Effector memory CD8-positive, alpha-beta T cell (primary cell): ENCODE results near the gene FAM193A.

Source experiments
- ATAC-seq: fragments of 150-1000 bp; cut with Tn5 transposase; replicated peaks from 2 replicates; pipeline ENCODE4 v1.10.0; 2021; ENCODE audit warnings: mild to moderate bottlenecking, moderate library complexity
- DNase-seq, 3 experiments: peaks; one replicate each; pipeline ENCODE4 v3.0.0; 2021
- H3K27ac Mint-ChIP-seq, 2 donors: one replicate each; pipeline ENCODE4 v1.8.0; 2022; ENCODE audit warnings: mild to moderate bottlenecking in 2 of 2, mixed read lengths in 2 of 2, moderate library complexity in 2 of 2
- H3K27me3 Mint-ChIP-seq, 2 donors: one replicate each; pipeline ENCODE4 v1.8.0; 2022; ENCODE audit warnings: mixed read lengths in 2 of 2
- H3K36me3 Mint-ChIP-seq: one replicate; pipeline ENCODE4 v1.8.0; 2022; ENCODE audit warnings: mild to moderate bottlenecking, moderate library complexity, mixed read lengths; ENCODE audit not compliant: insufficient read depth
- H3K4me1 Mint-ChIP-seq, 2 donors: one replicate each; pipeline ENCODE4 v1.8.0; 2022; ENCODE audit warnings: low read depth in 2 of 2, mixed read lengths in 2 of 2
- H3K4me3 Mint-ChIP-seq, 2 donors: one replicate each; pipeline ENCODE4 v1.8.0; 2022; ENCODE audit warnings: mild to moderate bottlenecking in 2 of 2, mixed read lengths in 2 of 2, moderate library complexity in 2 of 2
- H3K9me3 Mint-ChIP-seq, 2 donors: one replicate each; pipeline ENCODE4 v1.8.0; 2022; ENCODE audit warnings: mixed read lengths in 2 of 2
- total RNA-seq, 9 experiments: gene quantifications; one replicate each; lab custom pipeline; 2026; lab: John Stamatoyannopoulos, UW

FAM193A gene, protein sequence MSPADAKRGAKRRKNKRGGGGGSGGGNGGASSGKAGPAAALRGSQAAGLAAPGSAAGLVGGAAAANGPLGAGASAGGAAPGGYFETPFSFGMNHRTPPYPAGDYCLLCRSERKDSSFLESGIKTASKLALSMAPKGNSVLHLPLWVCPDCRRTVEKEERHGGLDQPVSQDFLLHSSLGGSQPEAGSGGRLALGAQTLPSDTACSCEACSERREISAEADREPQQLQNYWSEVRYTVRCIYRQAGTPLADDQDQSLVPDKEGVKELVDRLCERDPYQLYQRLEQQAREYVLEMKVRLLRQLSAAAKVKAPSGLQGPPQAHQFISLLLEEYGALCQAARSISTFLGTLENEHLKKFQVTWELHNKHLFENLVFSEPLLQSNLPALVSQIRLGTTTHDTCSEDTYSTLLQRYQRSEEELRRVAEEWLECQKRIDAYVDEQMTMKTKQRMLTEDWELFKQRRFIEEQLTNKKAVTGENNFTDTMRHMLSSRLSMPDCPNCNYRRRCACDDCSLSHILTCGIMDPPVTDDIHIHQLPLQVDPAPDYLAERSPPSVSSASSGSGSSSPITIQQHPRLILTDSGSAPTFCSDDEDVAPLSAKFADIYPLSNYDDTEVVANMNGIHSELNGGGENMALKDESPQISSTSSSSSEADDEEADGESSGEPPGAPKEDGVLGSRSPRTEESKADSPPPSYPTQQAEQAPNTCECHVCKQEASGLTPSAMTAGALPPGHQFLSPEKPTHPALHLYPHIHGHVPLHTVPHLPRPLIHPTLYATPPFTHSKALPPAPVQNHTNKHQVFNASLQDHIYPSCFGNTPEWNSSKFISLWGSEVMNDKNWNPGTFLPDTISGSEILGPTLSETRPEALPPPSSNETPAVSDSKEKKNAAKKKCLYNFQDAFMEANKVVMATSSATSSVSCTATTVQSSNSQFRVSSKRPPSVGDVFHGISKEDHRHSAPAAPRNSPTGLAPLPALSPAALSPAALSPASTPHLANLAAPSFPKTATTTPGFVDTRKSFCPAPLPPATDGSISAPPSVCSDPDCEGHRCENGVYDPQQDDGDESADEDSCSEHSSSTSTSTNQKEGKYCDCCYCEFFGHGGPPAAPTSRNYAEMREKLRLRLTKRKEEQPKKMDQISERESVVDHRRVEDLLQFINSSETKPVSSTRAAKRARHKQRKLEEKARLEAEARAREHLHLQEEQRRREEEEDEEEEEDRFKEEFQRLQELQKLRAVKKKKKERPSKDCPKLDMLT (N-terminal part only)
- total RNA-seq, result 30.7 to 91.1 (median 62.5) reads per million in 9 experiments

- ATAC-seq, result peak; percentile 90
- peaks cover 12 to 16% of the 10 kb centered on the region in 2 donors for H3K4me1 Mint-ChIP-seq
- H3K27me3 Mint-ChIP-seq, result no peaks in the 10 kb centered on the region
- H3K27ac Mint-ChIP-seq, result peak within 1 kb of the TSS; percentile 86 to 91
- H3K36me3 Mint-ChIP-seq, result peaks cover 30% of the 10 kb centered on the region
- DNase-seq, result peak; percentile 97 to 98 (median 97)
- no peaks in the 10 kb centered on the region for H3K9me3 Mint-ChIP-seq
- peak within 1 kb of the TSS; percentile 82 to 83 for H3K4me3 Mint-ChIP-seq
Measured at GRCh38 chr4:2536193-2537010, at the start of gene FAM193A. Gene FAM193A (plus strand): TSS chr4:2536647. CDS start chr4:2536916, 269 bp downstream.

- Mint-ChIP-seq H3K27me3 (no peaks in the 10 kb centered on the region), H3K4me1 (peaks cover 57 to 79% of the 10 kb centered on the region in 2 donors), H3K27ac (peak overlapping the region; percentile 89 to 92), H3K36me3 (peaks cover 47% of the 10 kb centered on the region), H3K4me3 (peak overlapping the region; percentile 74 to 78), H3K9me3 (no peaks in the 10 kb centered on the region)
- DNase-seq (no peak), ATAC-seq (no peak)
Measured at GRCh38 chr4:2486981-2487380, 49.5 kb upstream of the FAM193A start.

DNA sequence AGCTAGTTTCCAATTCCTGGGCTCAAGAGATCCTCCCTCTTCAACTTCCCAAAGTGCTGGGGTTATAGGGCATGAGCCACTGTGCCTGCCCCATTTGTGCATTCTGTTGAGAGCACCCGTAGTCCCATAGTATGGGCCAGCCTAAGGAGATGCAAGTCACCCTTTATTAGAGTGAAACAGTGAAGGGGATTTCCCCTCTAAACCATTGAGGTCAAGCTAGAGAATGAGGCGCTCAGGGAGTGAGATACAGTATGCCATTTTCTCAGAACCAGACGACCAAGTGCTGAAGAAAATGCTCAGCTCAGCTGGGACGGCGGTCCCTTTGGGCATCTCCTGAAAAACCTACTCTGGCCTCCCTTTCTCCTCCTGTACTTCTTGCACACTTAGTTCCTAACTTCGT, 48.8 kb upstream of the FAM193A start:
- Mint-ChIP-seq H3K27ac (peak overlapping the region; percentile 23 to 89), H3K36me3 (peaks cover 53% of the 10 kb centered on the region), H3K4me3 (peak overlapping the region; percentile 25 to 74), H3K27me3 (no peaks in the 10 kb centered on the region), H3K9me3 (no peaks in the 10 kb centered on the region), H3K4me1 (peaks cover 50 to 76% of the 10 kb centered on the region in 2 donors)
- ATAC-seq, result peak; percentile 64
- DNase-seq, result no peak

GRCh38 chr4:2489081-2489805, 47.2 kb upstream of the FAM193A start:
- ATAC-seq, result no peak
- DNase-seq, result no peak
- Mint-ChIP-seq H3K4me3 (no peak overlapping the region), H3K36me3 (peaks cover 69% of the 10 kb centered on the region), H3K27ac (peak overlapping the region in 1 of 2 donors; percentile 89), H3K9me3 (no peaks in the 10 kb centered on the region), H3K27me3 (no peaks in the 10 kb centered on the region), H3K4me1 (peaks cover 45 to 71% of the 10 kb centered on the region in 2 donors)

DNA sequence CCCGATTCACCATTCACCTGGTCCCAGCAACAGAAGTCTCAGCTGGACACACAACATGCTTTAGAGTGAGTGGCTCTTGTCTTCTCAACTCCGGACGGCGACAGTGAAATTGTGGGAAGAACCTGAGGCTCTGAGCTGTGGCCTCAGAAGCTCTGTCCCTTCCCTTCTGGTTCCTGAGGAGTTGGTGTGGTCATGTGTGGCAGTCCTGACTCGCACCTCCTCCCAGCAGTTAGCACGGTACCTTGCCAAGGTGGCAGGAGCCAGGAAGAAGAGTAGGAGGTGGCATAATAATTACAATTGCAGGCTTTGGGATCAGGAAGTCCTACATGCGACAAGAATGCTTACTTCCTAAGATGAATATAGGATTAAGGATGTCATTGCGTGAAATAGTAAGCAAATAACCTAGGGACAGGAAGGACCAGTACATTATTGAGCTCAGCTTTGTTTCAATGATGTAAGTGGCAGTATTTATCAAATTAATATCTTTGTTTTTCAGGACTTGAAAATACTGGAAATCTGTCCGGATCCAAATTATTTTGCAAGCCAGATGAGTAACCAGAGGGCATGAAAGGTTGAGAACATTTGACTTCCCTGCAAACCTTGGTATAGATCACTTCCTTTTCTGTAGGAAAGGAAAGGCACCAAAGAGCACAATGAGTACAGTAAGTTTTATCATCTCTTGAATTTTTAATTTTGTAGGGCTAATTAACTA, 46.5 kb upstream of the FAM193A start:
- Mint-ChIP-seq H3K27ac (peak overlapping the region; percentile 77 to 89), H3K9me3 (no peaks in the 10 kb centered on the region), H3K4me1 (peaks cover 41 to 63% of the 10 kb centered on the region in 2 donors), H3K36me3 (peaks cover 74% of the 10 kb centered on the region), H3K27me3 (no peaks in the 10 kb centered on the region), H3K4me3 (no peak overlapping the region)
- DNase-seq (no peak), ATAC-seq (no peak)

DNA sequence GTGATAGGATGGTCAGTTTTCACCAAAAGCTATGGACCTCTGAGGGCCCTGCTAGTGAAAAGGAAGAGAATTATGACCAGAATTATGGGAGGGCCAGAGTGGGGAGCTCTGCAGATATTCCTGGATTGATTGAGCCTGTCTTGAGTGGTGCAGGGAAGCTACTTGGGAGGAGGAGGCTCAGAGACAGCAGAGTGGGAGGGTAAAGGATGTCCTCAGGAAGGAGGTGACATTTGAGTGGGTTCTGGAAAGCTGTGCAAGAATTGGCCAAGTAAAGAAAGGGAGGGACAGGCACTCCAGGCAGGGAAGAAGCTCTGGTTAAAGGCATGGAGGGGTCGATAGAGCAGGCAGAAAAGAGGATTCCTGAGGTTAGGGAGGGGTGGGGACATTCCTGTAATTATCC, 43.5 kb upstream of the FAM193A start:
- H3K4me1 Mint-ChIP-seq, result peaks cover 23 to 47% of the 10 kb centered on the region in 2 donors
- ATAC-seq (no peak), DNase-seq (no peak)
- no peaks in the 10 kb centered on the region for H3K27me3 Mint-ChIP-seq
- peaks cover 88% of the 10 kb centered on the region for H3K36me3 Mint-ChIP-seq
- H3K27ac Mint-ChIP-seq, result peak overlapping the region; percentile 35 to 77
- no peaks in the 10 kb centered on the region for H3K9me3 Mint-ChIP-seq
- peak overlapping the region; percentile 2 to 4 for H3K4me3 Mint-ChIP-seq

DNA sequence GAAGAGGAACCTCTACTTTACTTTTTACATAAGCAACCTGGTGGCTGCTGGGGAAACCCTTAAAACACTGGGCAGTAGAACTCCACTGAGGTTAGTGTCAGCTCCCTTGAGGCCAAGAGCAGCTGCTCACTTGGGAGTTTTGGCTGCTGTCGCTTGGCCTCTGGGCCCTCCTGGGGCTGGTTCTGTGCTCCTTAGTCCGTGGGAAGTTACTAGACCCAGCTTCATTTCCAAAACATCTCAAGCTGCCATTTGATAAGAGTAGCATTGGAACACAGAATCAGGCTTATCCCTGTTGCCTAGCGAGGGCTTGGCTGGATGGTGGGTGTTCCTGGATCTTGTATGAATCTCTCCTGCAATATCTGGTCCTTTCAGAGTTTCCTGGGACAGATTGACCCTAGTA, 41.5 kb upstream of the FAM193A start:
- no peak for ATAC-seq
- peaks cover 15 to 32% of the 10 kb centered on the region in 2 donors for H3K4me1 Mint-ChIP-seq
- no peak for DNase-seq
- H3K4me3 Mint-ChIP-seq, result no peak overlapping the region
- peaks cover 97% of the 10 kb centered on the region for H3K36me3 Mint-ChIP-seq
- H3K27me3 Mint-ChIP-seq, result no peaks in the 10 kb centered on the region
- no peak overlapping the region for H3K27ac Mint-ChIP-seq
- no peaks in the 10 kb centered on the region for H3K9me3 Mint-ChIP-seq

- no peak for DNase-seq
- peaks cover 18 to 32% of the 10 kb centered on the region in 2 donors for H3K4me1 Mint-ChIP-seq
- no peaks in the 10 kb centered on the region for H3K9me3 Mint-ChIP-seq
- H3K36me3 Mint-ChIP-seq, result peaks cover 96% of the 10 kb centered on the region
- H3K4me3 Mint-ChIP-seq, result no peak overlapping the region
- H3K27me3 Mint-ChIP-seq, result no peaks in the 10 kb centered on the region
- peak overlapping the region; percentile 18 to 80 for H3K27ac Mint-ChIP-seq
- ATAC-seq, result no peak
Measured at GRCh38 chr4:2497324-2497723, 39.1 kb upstream of the FAM193A start.

- Mint-ChIP-seq H3K27ac (peak overlapping the region in 1 of 2 donors; percentile 18), H3K9me3 (no peaks in the 10 kb centered on the region), H3K4me3 (no peak overlapping the region), H3K36me3 (peaks cover 96% of the 10 kb centered on the region), H3K27me3 (no peaks in the 10 kb centered on the region), H3K4me1 (peaks cover 14 to 26% of the 10 kb centered on the region in 2 donors)
- ATAC-seq, result peak; percentile 51
- DNase-seq, result no peak
Measured at GRCh38 chr4:2497931-2498330, 38.5 kb upstream of the FAM193A start.

GRCh38 chr4:2500547-2500946, 35.9 kb upstream of the FAM193A start:
- DNase-seq (no peak), ATAC-seq (no peak)
- no peaks in the 10 kb centered on the region for H3K9me3 Mint-ChIP-seq
- no peaks in the 10 kb centered on the region for H3K27me3 Mint-ChIP-seq
- peak overlapping the region in 1 of 2 donors; percentile 49 for H3K27ac Mint-ChIP-seq
- H3K4me3 Mint-ChIP-seq, result no peak overlapping the region
- peaks cover 14 to 25% of the 10 kb centered on the region in 2 donors for H3K4me1 Mint-ChIP-seq
- peaks cover 95% of the 10 kb centered on the region for H3K36me3 Mint-ChIP-seq

DNA sequence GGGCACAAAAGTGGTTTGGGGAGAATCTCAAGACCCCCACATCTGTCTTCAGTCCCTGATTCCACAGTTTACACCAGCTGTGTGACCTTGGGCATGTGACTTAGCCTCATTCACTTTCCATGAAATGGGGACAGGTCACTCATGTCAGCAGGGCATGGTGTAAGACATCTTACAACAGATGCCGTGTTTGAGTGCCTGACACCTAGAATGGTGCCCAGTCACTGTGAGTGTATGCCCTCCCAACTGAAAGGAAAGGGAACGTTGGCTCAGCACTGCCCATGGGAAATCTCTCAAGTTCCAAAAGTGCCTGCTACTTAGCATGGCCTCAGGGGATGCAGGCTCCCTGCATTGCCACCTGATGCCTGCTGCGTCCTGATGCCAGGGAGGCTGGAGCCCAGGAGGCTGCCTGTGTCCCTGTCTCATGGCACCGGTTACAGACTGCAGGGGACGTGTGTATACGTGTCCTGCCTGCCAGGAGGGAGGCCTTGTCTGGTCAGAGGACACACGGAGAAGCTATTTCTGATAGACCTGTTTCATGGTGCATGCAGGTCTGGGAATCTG, 35.3 kb upstream of the FAM193A start:
- DNase-seq (no peak), ATAC-seq (no peak)
- no peak overlapping the region for H3K4me3 Mint-ChIP-seq
- H3K9me3 Mint-ChIP-seq, result no peaks in the 10 kb centered on the region
- peaks cover 96% of the 10 kb centered on the region for H3K36me3 Mint-ChIP-seq
- peaks cover 14 to 25% of the 10 kb centered on the region in 2 donors for H3K4me1 Mint-ChIP-seq
- H3K27ac Mint-ChIP-seq, result peak overlapping the region; percentile 52 to 53
- H3K27me3 Mint-ChIP-seq, result no peaks in the 10 kb centered on the region
